A673 (cell line): ENCODE measurements around the gene POLE. TPM values are rescaled to one million over a fixed set of nuclear protein-coding genes. Genes with fewer than 3 reads are reported as not detected.

ENCODE experiments used
- BruUV-seq: library from RNA; stranded (reverse); fragments of 400-500 nt; replicated peaks from 2 replicates; lab custom pipeline; 2021; lab: Mats Ljungman, UMichigan
- CTCF ChIA-PET: fragments of 300-600 bp; sonication (Branson Sonifier 250); formaldehyde crosslinking; loops from one replicate; lab custom pipeline; 2022; ENCODE audit warnings: antibody characterized with exemption; lab: Charles Lee
- POLR2A ChIA-PET: fragments of 300-600 bp; sonication (Branson Sonifier 250); formaldehyde crosslinking; loops from one replicate; lab custom pipeline; 2022; ENCODE audit warnings: antibody characterized with exemption; ENCODE audit not compliant: low non-redundant PET; lab: Charles Lee
- DNase-seq: peaks from one replicate; pipeline ENCODE4 v3.0.0-alpha.2; 2015; ENCODE audit warnings: low spot score
- H3K27ac ChIP-seq: fragments of 200-600 bp; sonication (generic); 2 replicates; pipeline ENCODE4 v1.5.1; 2016; ENCODE audit warnings: mixed run types, low read depth, mild to moderate bottlenecking, mixed read lengths, antibody characterized with exemption, low read length; ENCODE audit not compliant: poor library complexity, severe bottlenecking
- H3K27me3 ChIP-seq: fragments of 200-600 bp; sonication (generic); replicated peaks from 2 replicates; pipeline ENCODE4 v1.6.1; 2017; ENCODE audit warnings: mixed run types, low read depth, mild to moderate bottlenecking, mixed read lengths, antibody characterized with exemption, low read length; ENCODE audit not compliant: insufficient read depth, poor library complexity
- H3K36me3 ChIP-seq: fragments of 200-600 bp; sonication (generic); 2 replicates; pipeline ENCODE4 v1.6.1; 2016; ENCODE audit warnings: mixed run types, mild to moderate bottlenecking, mixed read lengths, antibody characterized with exemption, low read length; ENCODE audit not compliant: insufficient read depth, poor library complexity, severe bottlenecking
- H3K4me1 ChIP-seq: fragments of 200-600 bp; sonication (generic); 2 replicates; pipeline ENCODE4 v1.6.1; 2017; ENCODE audit warnings: mixed run types, mild to moderate bottlenecking, mixed read lengths, antibody characterized with exemption, low read length; ENCODE audit not compliant: insufficient read depth, poor library complexity, severe bottlenecking
- H3K4me3 ChIP-seq: fragments of 200-600 bp; sonication (generic); 2 replicates; pipeline ENCODE4 v1.5.1; 2016; ENCODE audit warnings: low read depth, mixed run types, mild to moderate bottlenecking, mixed read lengths, low read length; ENCODE audit not compliant: poor library complexity, severe bottlenecking
- H3K9me3 ChIP-seq: fragments of 200-600 bp; sonication (generic); 2 replicates; pipeline ENCODE4 v1.6.1; 2016; ENCODE audit warnings: mixed run types, low read depth, mild to moderate bottlenecking, mixed read lengths, antibody characterized with exemption, low read length; ENCODE audit not compliant: poor library complexity, severe bottlenecking
- EZH2 ChIP-seq: fragments of 200-600 bp; sonication (generic); IDR thresholded peaks from 2 replicates; pipeline ENCODE4 v1.6.1; 2017; ENCODE audit warnings: borderline replicate concordance, low read depth, mild to moderate bottlenecking, mixed read lengths, antibody characterized with exemption, low read length; ENCODE audit not compliant: poor library complexity, severe bottlenecking
- intact Hi-C: fragments of 100-400 bp; cut with micrococcal nuclease; formaldehyde crosslinking; loops from one replicate; pipeline ENCODE4 v1.10.0; 2022; ENCODE audit not compliant: unreplicated experiment
- total RNA-seq: library from RNA; stranded (reverse); gene quantifications from 2 replicates; pipeline ENCODE4 v1.2.3, GENCODE V29; 2021
- TF ChIP-seq, protein P1 (sequence below): fragments of 300-800, 200-600 bp; sonication (generic); conservative IDR thresholded peaks from 2 replicates; pipeline ENCODE4 v1.5.1; 2017; ENCODE audit warnings: low read depth, mild to moderate bottlenecking, antibody characterized with exemption, low read length, moderate library complexity, mixed read lengths

The POLE gene
- total RNA-seq, 1 experiment from 2014 or later: 239 TPM

- peaks cover 93% of the 10 kb centered on the region for H3K36me3 ChIP-seq
- no peaks in the 10 kb centered on the region for H3K27me3 ChIP-seq
- DNase-seq: no peak
- H3K4me3 ChIP-seq: no peak overlapping the region
- BruUV-seq: no TSS peak
- POLR2A ChIA-PET: no interaction called here
- no peaks in the 10 kb centered on the region for H3K4me1 ChIP-seq
- H3K27ac ChIP-seq: no peak overlapping the region
- H3K9me3 ChIP-seq: no peaks in the 10 kb centered on the region
- intact Hi-C loops: no loop called here
- CTCF ChIA-PET: no interaction called here
- TF ChIP-seq, protein P1, sequence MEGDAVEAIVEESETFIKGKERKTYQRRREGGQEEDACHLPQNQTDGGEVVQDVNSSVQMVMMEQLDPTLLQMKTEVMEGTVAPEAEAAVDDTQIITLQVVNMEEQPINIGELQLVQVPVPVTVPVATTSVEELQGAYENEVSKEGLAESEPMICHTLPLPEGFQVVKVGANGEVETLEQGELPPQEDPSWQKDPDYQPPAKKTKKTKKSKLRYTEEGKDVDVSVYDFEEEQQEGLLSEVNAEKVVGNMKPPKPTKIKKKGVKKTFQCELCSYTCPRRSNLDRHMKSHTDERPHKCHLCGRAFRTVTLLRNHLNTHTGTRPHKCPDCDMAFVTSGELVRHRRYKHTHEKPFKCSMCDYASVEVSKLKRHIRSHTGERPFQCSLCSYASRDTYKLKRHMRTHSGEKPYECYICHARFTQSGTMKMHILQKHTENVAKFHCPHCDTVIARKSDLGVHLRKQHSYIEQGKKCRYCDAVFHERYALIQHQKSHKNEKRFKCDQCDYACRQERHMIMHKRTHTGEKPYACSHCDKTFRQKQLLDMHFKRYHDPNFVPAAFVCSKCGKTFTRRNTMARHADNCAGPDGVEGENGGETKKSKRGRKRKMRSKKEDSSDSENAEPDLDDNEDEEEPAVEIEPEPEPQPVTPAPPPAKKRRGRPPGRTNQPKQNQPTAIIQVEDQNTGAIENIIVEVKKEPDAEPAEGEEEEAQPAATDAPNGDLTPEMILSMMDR: no peak
- no peak for TF ChIP-seq EZH2
Observed at GRCh38 chr12:132665794-132666193, 21.3 kb downstream of the POLE start.

GRCh38 chr12:132665149-132665491, 22.0 kb downstream of the POLE start:
- POLR2A ChIA-PET: no interaction called here

GRCh38 chr12:132664206-132665148, 22.7 kb downstream of the POLE start:
- H3K4me1 ChIP-seq: no peaks in the 10 kb centered on the region
- no peaks in the 10 kb centered on the region for H3K9me3 ChIP-seq
- ChIA-PET CTCF (no interaction called here), POLR2A (interaction anchor here (0.8 kb wide), 1 partner anchor 8 kb away, joined by 4 read pairs; no protein-coding TSS in a partner anchor)
- no peak overlapping the region for H3K27ac ChIP-seq
- H3K27me3 ChIP-seq: no peaks in the 10 kb centered on the region
- intact Hi-C loops: no loop called here
- no TSS peak for BruUV-seq
- no peak for TF ChIP-seq EZH2
- TF ChIP-seq, protein P1: no peak
- DNase-seq: no peak
- H3K4me3 ChIP-seq: no peak overlapping the region
- peaks cover 98% of the 10 kb centered on the region for H3K36me3 ChIP-seq

More at GRCh38 chr12:132665149-132665491, 22.0 kb downstream of the POLE start:
- H3K27me3 ChIP-seq: no peaks in the 10 kb centered on the region
- CTCF ChIA-PET: no interaction called here
- intact Hi-C loops: no loop called here
- no peak for TF ChIP-seq EZH2
- TF ChIP-seq, protein P1: no peak
- H3K4me1 ChIP-seq: no peaks in the 10 kb centered on the region
- peaks cover 96% of the 10 kb centered on the region for H3K36me3 ChIP-seq
- BruUV-seq: no TSS peak
- no peak for DNase-seq
- H3K4me3 ChIP-seq: no peak overlapping the region
- H3K9me3 ChIP-seq: no peaks in the 10 kb centered on the region
- no peak overlapping the region for H3K27ac ChIP-seq
